GM23248 (cell line): ENCODE data around the gene PHEX.

Experiments
- EZH2 ChIP-seq: fragments of 200-600 bp; sonication (generic); IDR thresholded peaks from 2 replicates; pipeline ENCODE4 v1.6.1; 2018; ENCODE audit warnings: antibody characterized with exemption, mild to moderate bottlenecking; ENCODE audit not compliant: insufficient read depth, poor library complexity, severe bottlenecking
- EZH2phosphoT487 ChIP-seq: fragments of 200-600 bp; sonication (generic); IDR thresholded peaks from 2 replicates; pipeline ENCODE4 v1.6.1; 2018; ENCODE audit warnings: antibody characterized with exemption, moderate library complexity, mild to moderate bottlenecking, low read depth; ENCODE audit not compliant: insufficient read depth

- no peak for TF ChIP-seq EZH2
- no peak for TF ChIP-seq EZH2phosphoT487
These were observed 264.7 kb downstream of the PHEX start for GRCh38 chrX:22296871-22297270.
